Calu3 (cell line): Measurements from ENCODE around the gene ARMC3. TPM values are rescaled to one million over a fixed set of nuclear protein-coding genes. Genes with fewer than 3 reads are reported as not detected.

Experiments used
- BruUV-seq: library from RNA; stranded (reverse); fragments of 400-500 nt; replicated peaks from 2 replicates; lab custom pipeline; 2021; lab: Mats Ljungman, UMichigan
- CTCF ChIA-PET: fragments of 300-600 bp; sonication (Branson Sonifier 250); formaldehyde crosslinking; loops from one replicate; lab custom pipeline; 2022; ENCODE audit warnings: antibody characterized with exemption; lab: Charles Lee
- DNase-seq: peaks from one replicate; pipeline ENCODE4 v3.0.0; 2022
- H3K27ac Mint-ChIP-seq: one replicate; pipeline ENCODE4 v1.8.0; 2022; ENCODE audit warnings: mixed read lengths; ENCODE audit not compliant: unreplicated experiment
- H3K27me3 Mint-ChIP-seq: one replicate; pipeline ENCODE4 v1.8.0; 2022; ENCODE audit warnings: mixed read lengths; ENCODE audit not compliant: unreplicated experiment
- H3K36me3 Mint-ChIP-seq: one replicate; pipeline ENCODE4 v1.8.0; 2022; ENCODE audit warnings: mild to moderate bottlenecking, moderate library complexity, mixed read lengths; ENCODE audit not compliant: insufficient read depth, unreplicated experiment
- H3K4me1 Mint-ChIP-seq: one replicate; pipeline ENCODE4 v1.8.0; 2022; ENCODE audit warnings: mild to moderate bottlenecking, low read depth, mixed read lengths; ENCODE audit not compliant: unreplicated experiment
- H3K4me3 Mint-ChIP-seq: one replicate; pipeline ENCODE4 v1.8.0; 2022; ENCODE audit warnings: mild to moderate bottlenecking, low read depth, moderate library complexity, mixed read lengths; ENCODE audit not compliant: unreplicated experiment
- H3K9me3 Mint-ChIP-seq: one replicate; pipeline ENCODE4 v1.8.0; 2022; ENCODE audit warnings: low read depth, mixed read lengths; ENCODE audit not compliant: unreplicated experiment
- intact Hi-C: fragments of 100-400 bp; cut with micrococcal nuclease; formaldehyde crosslinking; loops from one replicate; pipeline ENCODE4 v1.10.0; 2022; ENCODE audit not compliant: unreplicated experiment
- total RNA-seq: library from RNA; stranded (reverse); gene quantifications from 2 replicates; pipeline ENCODE4 v1.2.3, GENCODE V29; 2022
- TF ChIP-seq, protein P1 (sequence below): fragments of 200-600 bp; IDR thresholded peaks from one replicate; pipeline ENCODE4 v1.8.0; 2022; ENCODE audit warnings: antibody characterized with exemption; ENCODE audit not compliant: unreplicated experiment

ARMC3 gene
- total RNA-seq, 1 experiment from 2014 or later = 0.97 TPM

DNA sequence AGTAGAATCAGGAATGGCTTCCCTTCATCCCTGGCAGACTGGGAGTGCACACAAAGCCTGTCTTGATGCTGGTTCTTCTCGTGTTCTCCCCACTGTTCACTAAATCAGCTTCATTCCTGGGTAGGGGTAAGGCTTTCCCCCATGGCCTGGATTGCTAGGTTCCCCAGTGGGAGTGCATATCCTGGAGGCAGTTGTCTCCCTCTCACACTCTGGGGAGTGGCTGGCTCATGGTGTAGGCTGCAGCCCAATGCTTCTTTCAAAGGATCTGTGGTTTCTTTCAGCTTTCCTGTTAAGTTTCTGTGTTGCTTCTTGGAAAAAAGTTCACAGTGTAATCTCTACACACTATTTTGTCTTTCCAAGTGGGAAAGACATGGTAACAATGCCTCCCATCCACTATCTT, 32.6 kb upstream of the ARMC3 start:
- CTCF ChIA-PET = no interaction called here
- Mint-ChIP-seq H3K9me3 (peaks cover 2% of the 10 kb centered on the region), H3K27ac (no peak overlapping the region), H3K36me3 (no peaks in the 10 kb centered on the region), H3K27me3 (no peaks in the 10 kb centered on the region), H3K4me1 (no peaks in the 10 kb centered on the region), H3K4me3 (no peak overlapping the region)
- no TSS peak for BruUV-seq
- TF ChIP-seq, protein P1, sequence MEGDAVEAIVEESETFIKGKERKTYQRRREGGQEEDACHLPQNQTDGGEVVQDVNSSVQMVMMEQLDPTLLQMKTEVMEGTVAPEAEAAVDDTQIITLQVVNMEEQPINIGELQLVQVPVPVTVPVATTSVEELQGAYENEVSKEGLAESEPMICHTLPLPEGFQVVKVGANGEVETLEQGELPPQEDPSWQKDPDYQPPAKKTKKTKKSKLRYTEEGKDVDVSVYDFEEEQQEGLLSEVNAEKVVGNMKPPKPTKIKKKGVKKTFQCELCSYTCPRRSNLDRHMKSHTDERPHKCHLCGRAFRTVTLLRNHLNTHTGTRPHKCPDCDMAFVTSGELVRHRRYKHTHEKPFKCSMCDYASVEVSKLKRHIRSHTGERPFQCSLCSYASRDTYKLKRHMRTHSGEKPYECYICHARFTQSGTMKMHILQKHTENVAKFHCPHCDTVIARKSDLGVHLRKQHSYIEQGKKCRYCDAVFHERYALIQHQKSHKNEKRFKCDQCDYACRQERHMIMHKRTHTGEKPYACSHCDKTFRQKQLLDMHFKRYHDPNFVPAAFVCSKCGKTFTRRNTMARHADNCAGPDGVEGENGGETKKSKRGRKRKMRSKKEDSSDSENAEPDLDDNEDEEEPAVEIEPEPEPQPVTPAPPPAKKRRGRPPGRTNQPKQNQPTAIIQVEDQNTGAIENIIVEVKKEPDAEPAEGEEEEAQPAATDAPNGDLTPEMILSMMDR = no peak
- DNase-seq = no peak
- intact Hi-C loops = no loop called here

DNA sequence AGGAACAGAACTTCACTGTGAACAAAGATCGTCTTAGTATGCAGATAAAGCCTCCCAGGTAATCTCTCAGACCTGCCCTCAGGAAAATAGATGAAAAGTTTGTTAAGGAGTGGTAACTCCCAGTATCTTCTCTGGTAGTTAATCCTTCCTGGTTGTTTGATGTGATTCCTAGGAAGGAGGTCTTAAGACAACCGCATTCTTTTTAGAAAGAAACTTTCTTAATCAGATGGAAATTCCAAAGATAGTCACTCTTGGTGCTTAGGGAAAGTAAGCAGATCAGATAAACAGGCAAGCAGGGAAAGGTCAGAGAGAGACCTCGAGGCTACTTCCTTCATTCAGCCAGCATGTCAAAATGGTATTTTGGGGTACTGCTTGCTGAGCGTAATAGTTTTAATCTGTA, 30.5 kb upstream of the ARMC3 start:
- CTCF ChIA-PET = no interaction called here
- Mint-ChIP-seq H3K4me3 (no peak overlapping the region), H3K36me3 (no peaks in the 10 kb centered on the region), H3K27ac (no peak overlapping the region), H3K9me3 (peaks cover 2% of the 10 kb centered on the region), H3K27me3 (no peaks in the 10 kb centered on the region), H3K4me1 (no peaks in the 10 kb centered on the region)
- BruUV-seq = no TSS peak
- DNase-seq = no peak
- TF ChIP-seq, protein P1 = no peak
- intact Hi-C loops = no loop called here

DNA sequence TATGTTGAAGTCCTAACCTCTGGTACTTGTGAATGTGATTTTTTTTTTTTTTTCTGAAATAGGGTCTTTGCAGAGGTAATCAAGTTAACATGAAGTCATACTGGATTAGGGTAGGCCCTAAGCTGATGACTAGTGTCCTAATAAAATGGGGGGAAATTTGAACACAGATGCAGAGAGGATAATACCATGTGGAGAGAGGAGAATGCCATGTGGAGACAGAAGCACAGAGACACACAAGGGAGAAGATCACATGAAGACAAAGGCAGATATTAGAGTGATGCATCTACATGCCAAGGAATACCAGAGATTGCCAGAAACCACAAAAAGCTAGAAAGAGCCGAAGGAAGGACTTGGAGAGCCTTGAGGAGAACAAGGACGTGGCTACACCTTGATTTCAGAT, 28.5 kb upstream of the ARMC3 start:
- H3K27me3 Mint-ChIP-seq = no peaks in the 10 kb centered on the region
- TF ChIP-seq, protein P1 = no peak
- CTCF ChIA-PET = no interaction called here
- no peak for DNase-seq
- H3K4me3 Mint-ChIP-seq = no peak overlapping the region
- BruUV-seq = no TSS peak
- intact Hi-C loops = no loop called here
- H3K4me1 Mint-ChIP-seq = no peaks in the 10 kb centered on the region
- H3K27ac Mint-ChIP-seq = no peak overlapping the region
- H3K36me3 Mint-ChIP-seq = no peaks in the 10 kb centered on the region
- H3K9me3 Mint-ChIP-seq = peaks cover 2% of the 10 kb centered on the region

DNA sequence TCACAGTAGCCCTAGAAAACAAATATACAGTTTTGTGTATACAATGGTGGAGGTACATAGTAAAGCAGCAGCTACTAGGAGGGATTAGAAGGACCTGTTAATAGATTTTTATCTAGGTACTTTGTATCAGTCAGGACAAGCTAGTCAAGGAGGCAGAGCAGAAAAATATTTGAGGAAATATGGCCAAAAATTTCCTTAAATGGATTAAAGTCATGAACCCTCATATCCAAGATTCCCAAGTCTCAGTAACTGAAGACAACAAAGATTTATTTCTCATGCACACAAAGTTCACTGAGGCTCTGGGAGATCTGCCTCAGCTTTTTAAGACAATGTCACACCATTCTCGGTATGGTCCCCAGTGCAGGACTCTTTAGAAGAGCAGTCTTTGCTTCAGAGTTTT, 28.1 kb upstream of the ARMC3 start:
- no peaks in the 10 kb centered on the region for H3K4me1 Mint-ChIP-seq
- no TSS peak for BruUV-seq
- H3K9me3 Mint-ChIP-seq = peaks cover 2% of the 10 kb centered on the region
- H3K27me3 Mint-ChIP-seq = no peaks in the 10 kb centered on the region
- H3K4me3 Mint-ChIP-seq = no peak overlapping the region
- intact Hi-C loops = no loop called here
- DNase-seq = no peak
- no peak overlapping the region for H3K27ac Mint-ChIP-seq
- CTCF ChIA-PET = no interaction called here
- no peaks in the 10 kb centered on the region for H3K36me3 Mint-ChIP-seq
- TF ChIP-seq, protein P1 = no peak
